Activated CD4-positive, alpha-beta T cell treated with anti-CD3 and anti-CD28 coated beads for 48 hours (primary cell): ENCODE measurements around the gene ZNF607.
A peak's percentile ranks its signal among the peaks of the same experiment; 100 is the strongest.
"Not testable (repeated sequence)": the region's sequence is repeated elsewhere in the genome, so short reads cannot be mapped to it uniquely, and the experiment has no call there.

Source experiments
- DNase-seq: peaks from one replicate; pipeline ENCODE4 v3.0.0-alpha.2; 2020

ZNF607 gene

DNA sequence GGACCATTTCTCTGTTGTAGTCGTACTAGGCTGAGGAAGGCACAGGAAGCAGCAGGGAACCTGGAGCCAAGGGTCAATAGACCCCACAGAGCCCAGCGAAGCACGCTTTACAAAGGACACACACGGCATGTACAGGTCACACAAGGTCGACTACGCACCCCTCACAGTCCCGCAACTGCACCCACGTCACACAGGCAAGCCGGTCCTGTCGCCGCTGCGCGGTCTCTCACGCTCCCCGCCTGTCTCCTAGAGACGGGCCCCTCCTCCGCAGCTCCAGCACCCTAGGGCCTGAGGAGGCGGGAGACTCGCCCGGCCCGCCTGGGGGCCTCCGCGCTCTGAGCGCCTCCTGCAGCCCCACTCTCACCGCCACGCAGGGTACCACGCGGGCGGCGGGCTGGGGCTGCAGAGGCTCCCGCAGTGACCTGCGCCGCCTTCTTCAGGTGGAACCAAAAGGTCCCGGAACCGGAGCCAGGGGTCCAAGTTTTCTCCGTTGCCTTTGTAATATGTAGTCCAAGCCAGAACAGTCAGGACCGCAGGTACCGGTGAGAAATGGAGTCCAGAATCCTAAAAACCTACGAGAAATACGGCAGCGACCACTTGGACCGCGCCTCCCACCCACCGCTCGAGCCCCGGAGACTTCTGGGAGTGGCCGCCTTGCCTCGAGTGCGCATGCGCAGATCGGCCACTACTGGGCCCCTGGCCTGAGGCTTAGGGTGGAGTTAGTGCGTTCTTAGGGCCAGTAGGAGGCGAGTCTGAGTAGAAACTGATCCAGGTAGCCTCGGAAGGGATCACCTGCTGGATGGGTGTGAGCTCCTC, at the start of gene ZNF607:
Gene ZNF607 (minus strand): TSS at position 651 of the 816 bp plus-strand sequence. CDS start 8,143 bp downstream, outside the sequence.
- peak; percentile 91 for DNase-seq

DNA sequence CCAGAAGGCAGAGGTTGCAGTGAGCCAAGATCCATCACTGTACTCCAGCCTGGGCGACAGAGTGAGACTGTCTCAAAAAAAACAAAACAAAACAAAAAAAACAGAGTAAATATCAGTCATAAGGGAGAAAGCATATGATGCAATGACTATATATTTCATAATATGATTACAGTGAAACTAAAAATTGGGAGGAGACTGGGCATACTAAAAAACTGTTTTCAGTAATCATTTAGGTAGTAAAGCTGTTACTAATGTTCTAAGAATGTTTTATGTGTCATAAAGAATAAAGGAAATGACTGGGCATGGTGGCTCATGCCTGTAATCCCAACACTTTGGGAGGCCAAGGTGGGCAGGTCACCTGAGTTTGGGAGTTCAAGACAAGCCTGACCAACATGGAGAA, 43.9 kb upstream of the ZNF607 start:
- DNase-seq = no peak

DNA sequence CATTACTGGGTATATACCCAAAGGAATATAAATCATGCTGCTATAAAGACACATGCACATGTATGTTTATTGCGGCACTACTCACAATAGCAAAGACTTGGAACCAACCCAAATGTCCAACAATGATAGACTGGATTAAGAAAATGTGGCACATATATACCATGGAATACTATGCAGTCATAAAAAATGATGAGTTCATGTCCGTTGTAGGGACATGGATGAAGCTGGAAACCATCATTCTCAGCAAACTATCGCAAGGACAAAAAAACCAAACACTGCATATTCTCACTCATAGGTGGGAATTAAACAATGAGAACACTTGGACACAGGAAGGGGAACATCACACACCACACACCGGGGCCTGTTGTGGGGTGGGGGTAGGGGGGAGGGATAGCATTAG, 38.1 kb upstream of the ZNF607 start:
- not testable (repeated sequence) for DNase-seq

DNA sequence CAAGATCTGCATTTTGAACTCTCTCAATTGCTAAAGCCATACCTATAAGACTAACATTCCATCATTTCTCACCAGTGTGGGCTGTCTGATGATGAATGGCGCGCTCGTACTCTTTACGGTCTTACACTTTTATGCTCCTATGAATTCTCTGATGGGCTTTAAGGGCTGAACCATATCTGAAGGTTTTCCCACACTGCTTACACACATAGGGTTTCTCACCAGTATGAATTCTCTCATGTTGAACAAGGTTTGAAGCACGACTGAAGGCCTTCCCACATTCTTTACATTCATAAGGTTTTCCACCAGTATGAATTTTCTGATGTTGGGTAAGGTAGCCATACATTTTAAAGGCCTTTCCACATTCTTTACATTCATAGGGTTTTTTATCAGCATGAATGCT, 18.8 kb upstream of the ZNF607 start:
- no peak for DNase-seq

DNA sequence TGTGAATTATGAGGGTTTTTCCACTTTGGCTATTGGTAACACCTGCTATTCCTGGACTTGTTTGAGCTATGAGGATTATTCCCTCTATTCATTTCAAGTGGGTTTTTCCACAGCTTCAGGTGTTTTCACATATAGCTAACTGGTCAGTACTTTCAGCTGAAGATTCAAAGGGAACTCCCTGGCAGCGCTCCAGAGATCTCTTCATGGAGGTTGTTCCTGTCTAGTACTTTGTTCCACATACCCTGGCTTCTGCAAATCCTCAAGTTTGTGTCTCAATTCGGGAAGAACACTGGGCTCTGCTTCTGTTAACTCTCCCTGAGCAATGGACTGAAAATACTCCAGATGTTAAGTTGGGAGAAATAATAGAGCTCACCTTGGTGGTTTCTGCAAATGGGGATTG, 5.6 kb upstream of the ZNF607 start:
- no peak for DNase-seq

DNA sequence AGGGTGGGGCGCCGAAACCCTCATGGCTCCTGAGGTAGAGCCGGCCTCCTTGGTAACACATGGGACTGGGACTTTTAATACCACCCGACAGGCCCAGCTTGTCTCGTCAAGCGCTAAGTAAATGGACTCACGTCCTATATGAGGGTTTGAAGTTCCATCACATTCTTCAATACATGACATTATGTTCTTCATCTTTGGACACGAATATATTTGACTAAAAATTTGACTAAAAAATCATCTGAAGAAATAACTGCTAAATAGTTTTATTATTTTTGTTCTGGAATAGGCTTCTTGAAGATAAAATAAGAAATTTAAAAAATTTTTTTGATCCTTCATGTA, 335 bp upstream of the ZNF607 start:
- DNase-seq = no peak

DNA sequence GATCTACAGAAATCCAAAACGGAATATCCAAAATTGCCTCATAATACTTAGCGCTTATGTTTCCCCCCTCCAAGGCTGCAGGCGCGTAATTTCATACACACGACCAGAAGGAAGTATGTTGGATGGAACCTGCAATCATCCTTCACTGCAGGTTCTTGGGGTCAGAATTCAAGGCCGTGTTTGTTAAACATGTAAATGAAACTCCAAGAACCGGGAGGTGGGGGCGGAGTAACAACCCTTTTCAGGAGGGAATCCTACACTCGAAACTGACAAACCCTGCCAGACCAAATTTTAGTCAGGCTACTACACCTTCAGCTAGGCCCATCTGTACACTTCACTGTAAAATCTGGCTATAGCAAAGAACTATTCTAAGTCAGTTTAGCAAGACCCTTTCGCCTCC, 1.3 kb downstream of the ZNF607 start:
- DNase-seq = no peak

DNA sequence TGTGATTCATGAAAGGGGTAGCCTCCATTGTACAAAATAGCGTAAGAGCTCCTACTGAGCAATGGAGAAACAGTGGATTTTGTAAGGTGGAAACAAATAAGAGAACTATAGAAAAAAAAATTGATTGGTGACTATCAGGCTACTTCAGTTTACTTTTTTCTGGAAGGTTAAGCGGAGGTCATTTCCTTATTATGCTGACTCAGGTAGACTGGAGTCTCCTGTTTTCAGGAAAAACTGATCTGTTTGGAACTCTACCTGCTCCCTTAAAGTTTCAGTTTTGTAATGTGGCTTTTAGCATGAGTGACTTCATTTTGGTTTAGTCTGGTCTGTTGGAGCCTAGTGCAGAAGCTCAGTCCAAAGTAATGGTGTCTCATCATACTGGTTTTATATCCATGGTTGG, 3.4 kb downstream of the ZNF607 start:
- no peak for DNase-seq

DNA sequence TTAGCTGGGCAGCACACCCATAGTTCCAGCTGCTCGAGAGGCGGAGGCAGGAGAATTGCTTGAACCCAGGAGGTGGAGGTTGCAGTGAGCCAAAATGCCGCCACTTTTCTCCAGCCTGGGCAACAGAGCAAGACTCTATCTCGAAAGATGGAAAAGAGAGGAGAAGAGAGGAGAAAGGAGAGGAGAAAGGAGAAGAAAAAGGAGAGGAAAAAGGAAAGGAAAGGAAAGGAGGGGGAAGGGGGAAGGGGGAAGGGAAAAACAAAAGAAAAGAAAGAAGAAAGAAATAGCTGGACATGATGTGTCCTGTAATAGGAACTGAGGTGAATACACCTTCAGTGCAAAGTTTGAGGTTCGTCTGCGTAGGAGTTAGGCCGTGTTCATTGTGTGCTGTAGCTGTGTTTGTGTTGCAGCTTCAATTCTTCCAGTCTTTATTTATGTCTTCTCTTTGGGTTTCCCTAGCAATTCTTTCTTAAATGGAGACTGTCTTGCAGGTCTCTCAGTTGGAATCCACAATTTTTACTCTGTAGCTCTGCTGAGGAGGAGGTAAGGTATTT, 13.4 kb downstream of the ZNF607 start:
- no peak for DNase-seq

DNA sequence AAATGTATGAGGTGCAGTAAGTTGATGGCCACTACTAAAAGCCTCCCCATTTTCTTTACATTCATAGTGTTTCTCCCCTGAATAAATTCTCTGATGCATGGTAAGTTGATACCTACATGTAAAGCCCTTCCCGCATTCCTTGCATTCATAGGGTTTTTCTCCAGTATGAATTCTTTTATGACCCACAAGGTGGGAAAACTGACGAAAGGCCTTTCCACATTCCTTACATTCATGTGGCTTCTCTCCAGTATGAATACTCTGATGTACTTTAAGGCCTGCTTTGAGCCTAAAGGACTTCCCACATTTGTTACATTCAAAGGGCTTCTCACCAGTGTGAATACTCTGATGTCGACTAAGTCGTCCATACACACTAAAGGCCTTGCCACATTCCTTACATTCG, 20.5 kb downstream of the ZNF607 start:
- no peak for DNase-seq

DNA sequence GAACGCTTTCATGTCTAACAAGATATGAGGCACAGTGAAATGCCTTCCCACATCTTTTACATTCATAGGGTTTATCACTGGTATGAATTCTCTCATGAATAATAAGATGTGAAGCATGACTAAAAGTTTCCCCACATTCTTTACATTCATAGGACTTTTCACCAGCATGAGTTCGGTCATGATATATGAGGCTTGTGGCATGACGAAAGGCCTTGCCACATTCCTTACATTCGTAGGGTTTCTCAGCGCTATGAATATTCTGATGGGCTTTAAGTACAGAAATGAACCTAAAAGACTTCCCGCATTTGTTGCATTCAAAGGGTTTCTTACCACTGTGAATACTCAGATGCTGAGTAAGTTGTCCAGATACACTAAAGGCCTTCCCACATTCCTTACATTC, 21.3 kb downstream of the ZNF607 start:
- no peak for DNase-seq

DNA sequence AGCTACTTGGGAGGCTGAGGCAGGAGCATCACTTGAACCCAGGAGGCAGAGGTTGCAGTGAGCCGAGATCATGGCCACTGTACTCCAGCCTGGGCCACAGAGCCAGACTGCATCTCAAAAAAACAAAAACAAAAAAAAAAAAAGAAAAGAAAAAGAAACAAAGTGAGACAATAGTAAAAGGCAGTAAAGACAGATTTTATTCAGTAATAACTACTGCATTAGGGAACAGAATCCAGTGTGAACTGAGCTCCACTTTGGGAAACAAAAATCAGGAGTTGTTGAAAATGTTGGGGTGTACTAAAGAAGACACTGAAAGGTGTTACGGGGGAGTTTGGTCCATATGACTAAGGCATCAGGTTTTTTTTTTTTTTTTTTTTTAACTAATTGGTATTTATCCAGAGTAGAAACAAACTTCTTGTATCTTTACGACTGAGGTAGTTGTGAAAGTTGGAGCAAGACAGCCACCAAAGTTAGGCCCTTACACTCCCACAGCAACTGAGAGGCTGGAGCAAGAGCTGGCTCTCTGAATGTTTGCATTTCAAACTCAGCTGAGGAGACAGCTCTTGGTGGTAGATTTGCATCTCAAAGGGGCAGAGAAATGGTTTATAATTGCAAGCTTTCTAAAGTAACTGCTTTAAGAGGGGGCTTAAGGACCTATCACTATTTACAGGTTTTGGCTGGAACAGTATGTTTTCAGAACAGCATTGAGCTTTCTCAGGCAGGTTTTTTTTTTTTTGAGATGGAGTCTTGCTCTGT, 24.2 kb downstream of the ZNF607 start:
- no peak for DNase-seq

DNA sequence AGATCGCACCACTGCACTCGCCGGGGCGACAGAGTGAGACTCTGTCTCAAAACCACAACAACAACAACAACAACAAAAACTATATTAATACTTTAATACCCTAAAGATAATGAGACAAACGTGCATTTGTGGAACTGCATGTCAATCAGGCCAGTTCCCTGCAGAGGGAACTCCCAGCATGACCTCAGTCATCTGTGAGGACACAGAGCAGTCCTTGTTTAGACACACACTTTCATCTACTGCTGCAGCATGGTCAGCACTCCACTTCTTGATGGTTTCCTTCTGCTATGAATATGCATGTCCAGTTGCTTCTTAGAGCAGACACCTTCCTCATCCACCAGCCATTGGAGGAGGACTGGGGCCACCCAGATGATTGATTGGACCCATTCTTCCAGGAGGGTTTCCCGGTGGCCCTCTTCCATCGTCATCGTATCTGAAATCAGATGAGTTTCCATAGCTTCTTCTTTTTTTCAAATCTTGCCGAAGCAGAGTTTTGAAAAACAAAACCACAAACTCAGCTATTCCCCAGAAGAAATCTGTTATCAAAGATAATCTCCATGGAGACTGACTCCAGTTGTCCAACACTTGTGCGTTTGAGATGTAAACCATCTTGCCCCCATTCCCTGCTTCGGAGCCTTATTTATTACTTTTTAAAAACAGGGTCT, 26.5 kb downstream of the ZNF607 start:
- DNase-seq = no peak

DNA sequence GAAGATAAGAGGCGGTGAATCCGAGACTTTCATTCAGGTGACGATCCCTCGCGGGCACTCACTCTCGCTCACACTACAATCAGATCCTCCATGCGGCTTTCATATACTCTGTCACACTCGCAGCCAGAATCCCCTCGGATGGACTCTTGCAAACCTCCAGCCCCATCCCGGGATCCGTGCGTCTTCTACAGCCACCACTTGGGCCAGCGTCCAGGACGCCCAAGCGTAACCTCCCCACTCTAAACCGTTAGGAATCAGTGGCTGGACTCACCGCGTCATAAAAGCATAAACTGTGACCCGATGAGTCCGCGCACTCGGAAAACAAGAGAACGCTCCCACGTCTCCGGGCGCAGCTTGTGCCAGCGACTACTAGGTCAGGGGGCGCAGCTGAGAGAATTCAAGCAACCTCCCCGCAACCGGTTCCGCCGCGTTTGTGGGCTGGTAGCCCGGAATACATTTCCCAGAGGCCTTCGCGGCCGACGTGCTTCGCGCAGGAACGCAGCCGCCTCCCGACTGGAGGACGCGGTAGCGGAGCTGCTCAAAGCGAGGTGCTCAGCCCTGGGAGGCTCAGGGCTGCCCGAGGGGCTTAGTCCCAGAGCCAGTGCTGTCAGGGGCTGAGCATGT, 27.6 kb downstream of the ZNF607 start:
- peak; percentile 85 for DNase-seq

DNA sequence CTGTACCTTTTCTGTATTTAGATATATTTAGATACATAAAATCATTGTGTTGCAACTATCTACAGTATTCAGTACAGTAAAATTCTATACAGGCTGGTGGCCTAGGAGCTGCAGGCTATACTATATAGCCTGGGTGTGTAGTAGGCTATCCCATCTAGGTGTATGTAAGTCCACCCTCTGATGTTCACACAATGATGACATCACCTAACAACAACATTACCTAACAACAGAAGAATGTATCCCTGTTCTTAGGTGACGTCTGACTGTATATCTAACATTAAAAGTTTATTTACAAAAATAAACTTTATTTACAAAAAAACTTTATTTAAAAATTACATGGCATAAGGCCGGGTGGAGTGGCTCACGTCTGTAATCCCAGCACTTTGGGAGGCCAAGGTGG, 36.0 kb downstream of the ZNF607 start:
- DNase-seq = no peak

DNA sequence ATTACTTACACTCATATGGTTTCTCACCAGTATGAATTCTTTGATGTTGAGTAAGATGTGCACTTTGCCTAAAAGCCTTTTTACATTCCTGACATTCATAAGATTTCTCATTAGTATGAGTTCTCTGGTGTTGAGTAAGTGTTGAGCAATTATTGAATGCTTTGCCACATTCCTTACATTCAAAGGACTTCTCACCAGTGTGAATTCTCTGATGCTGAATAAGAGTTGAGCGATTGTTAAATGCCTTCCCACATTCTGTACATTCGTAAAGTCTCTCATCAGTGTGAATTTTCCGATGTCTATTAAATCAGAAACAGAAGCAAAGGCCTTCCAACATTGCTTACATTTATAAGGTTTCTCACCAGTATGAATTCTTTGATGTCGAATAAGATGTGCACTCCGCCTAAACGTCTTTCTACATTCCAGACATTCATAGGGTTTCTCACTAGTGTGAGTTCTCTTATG, 50.1 kb downstream of the ZNF607 start:
- DNase-seq = no peak

DNA sequence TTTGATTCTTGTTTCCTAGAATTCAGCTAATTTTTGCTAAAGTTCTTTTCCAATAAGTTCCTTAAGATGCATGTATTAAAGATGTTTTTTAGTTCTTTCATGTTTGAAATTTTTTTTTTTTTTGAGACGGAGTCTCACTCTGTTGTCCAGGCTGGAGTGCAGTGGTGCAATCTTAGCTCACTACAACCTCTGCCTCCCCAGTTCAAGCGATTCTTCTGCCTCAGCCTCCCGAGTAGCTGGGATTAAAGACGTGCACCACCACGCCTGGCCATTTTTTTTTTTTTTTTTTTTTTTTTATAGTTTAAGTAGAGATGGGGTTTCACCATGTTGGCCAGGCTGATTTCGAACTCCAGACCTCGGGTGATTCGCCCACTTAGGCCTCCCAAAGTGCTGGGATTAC, 62.4 kb downstream of the ZNF607 start:
- DNase-seq = not testable (repeated sequence)

DNA sequence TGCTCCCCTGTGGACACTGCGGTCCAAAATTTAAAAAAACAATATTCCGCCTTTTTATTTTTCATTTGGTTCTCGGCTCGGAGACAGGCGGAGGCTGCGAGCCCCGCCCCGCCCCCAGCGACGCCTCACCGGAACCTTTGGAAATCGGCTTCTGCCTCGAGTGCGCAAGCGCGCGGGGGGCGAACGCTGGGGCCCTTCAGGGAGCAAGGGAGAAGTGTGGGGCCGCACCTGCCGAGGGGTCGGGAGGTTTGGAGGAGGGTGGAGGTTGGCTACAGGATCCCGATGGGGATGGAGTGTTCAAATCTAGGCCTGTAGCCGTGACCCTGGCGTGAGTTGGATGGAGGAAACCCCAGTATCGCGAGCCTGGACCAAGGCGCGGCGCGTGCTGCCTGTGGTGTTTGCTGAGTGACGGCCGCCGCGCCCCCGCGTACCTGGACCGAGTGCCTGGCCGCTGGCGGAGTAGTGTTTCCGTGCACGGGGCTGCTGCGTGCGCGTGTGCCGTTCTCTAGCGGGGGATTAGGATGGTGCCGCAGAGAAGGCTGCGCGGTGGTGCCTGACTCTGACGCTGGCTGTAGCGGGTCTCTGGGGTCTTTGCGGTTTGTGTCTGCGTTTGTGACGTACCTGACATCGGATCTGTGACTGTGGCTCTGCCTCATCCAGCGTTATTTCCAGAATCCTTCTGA, 63.7 kb downstream of the ZNF607 start:
- peak; percentile 90 for DNase-seq

DNA sequence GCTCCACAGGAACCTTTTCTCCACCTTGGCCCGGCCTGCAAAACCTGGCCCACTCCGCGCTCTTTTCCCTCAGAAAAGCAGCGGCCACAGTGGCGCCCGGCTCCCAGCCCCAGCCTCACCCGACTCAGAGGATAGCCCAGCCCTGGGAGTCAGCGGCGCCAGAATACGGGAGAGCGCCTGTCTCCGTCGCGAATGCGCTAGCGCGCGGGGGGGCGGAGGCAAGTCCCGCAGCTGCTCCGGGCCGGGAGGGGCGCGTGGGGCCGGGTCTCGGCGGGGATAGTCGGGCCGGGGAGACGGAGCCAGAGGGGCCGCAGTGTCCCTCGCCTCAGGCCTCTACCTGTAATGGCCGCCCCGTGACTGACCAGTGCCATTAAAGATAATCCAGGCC, 64.3 kb downstream of the ZNF607 start, which contains the start of gene ZFP30:
Gene ZFP30 (minus strand): TSS at position 165 of the 388 bp plus-strand sequence. CDS start 7,643 bp downstream, outside the sequence.
- peak; percentile 82 for DNase-seq

DNA sequence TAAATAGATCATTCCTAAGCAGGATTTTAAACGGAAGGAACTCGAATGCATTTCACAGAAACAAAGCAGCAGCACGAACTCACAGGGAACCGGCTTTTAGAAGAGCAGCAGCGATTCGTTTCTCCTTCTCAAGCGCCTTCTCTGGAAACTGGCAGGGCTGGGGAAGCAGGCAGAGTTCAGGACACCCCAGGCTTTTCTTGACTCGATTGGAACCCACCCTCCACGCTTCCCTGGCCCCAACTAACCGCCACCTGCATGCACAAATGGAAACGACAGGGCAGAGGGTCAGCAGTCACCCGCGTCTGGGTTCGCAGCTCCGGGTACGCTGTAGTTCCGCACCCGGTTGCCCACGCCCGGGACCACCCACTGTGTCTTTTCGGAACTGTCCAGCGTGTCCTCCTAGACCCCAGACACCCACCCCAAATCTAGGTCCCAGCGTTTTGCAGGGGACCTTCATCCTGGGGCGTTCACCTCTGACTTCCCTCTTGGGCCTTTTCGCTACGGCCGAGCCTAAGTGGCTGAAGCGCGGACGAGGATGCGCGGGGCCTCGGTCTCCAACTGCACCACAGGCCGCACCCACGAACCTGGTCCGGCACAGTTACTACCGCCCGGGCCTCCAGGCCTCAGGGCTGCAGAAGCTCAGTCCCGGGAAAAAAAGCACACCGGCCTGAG, 64.8 kb downstream of the ZNF607 start:
- peak; percentile 42 for DNase-seq

DNA sequence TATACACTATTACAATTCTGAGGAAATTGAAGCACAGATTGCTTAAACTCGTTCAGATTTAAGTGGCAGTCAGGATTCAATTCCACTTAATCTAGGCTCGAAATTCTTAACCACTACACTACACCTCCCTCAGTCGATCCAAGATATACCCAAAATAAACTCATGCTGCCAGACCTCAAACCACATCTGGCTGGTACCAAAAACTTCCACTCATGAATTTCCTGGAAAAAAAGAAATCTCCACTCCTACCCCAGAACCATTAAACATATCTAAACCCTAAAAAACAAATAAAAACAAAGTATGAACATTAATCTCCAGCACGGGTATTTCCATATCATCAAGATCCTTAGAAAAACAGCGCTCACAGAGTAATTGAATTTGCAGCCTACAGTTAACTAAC, 65.4 kb downstream of the ZNF607 start:
- no peak for DNase-seq
